Fibroblast of skin of left biceps (primary cell): Measurements from ENCODE around the gene LHFPL3.

Source experiments
- DNase-seq, 2 experiments: peaks; one replicate each; pipeline ENCODE4 v3.0.0-alpha.2; 2013; ENCODE audit warnings: low read depth in 2 of 2

Gene LHFPL3

DNA sequence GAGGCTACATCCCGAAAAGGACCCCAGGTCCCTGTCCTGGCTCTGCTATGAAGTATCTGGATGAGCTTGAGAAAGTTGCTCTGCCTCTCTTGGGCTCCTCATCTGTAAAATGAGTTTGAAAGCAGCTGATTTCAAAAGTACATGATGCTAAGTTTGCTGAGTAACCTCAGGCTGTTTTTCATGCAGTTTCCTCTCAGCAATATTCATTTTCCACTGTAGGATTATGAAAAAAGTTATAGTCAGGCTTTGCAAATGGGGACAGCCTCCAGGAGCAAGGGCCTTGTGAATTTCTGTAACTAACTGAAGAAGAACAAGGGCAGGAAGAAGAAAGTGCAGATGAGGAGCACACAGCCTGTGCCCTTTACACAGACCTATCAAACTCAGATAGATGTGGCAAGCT lies 518.3 kb downstream of the LHFPL3 start:
- no peak for DNase-seq

DNA sequence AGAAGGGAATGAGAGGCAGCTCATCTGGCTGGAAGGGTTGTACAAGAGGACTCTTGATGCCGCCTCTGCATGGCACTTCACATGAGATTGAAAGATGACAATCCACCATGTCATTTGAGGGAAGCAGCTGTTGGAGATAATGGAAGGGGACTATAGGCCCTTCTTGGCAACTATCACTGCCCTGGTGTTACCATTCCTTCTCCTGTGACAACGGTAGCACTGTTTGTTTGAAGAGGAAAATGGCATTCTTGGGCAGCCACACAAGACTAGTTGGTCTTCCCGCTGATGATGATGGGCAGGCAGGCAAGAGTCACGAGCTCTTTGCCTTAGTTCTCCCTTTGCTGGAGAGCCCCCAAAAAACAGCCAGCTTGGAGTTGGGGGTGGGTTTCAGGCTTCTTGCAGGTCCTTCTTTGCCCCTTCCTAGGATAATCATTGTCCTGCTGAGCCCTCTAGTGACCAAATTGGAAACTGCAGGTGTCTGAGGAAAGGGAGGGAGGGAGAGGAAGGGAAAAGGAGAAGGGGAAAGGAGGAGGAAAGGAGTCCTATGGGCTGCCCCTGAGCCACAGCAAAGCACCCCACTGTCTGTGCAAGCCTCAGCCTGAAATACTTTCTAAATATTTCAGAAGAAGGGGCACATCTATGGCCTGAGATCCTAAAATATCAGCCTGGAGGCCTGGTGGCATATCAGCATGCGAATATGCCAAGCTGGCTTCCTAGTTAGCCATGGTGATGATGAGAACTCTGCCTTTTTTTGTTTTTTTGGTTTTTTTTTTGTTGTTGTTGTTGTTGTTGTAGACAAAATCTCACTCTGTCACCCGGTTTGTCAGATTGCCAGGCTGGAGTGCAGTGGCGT lies 520.0 kb downstream of the LHFPL3 start:
- DNase-seq: peak; percentile 1 to 10

DNA sequence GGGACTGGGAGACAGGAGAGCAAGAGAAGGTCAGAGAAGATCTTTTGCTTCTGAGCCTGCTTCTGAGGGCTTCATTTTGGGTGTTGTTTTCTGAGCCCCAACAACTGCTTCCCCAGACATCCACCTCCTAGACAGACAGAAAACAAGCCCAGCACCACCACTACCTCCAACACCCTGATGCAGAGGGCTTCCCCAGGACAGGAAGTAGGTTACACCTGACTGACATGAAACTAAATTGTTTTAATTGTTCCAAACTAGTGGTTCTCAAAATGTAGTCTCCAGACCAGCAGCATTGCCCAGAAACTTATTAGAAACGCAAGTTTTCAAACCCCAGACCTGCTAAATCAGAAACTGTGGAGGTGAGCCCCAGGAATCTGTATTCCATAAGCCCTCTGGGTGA lies 522.0 kb downstream of the LHFPL3 start:
- no peak for DNase-seq

DNA sequence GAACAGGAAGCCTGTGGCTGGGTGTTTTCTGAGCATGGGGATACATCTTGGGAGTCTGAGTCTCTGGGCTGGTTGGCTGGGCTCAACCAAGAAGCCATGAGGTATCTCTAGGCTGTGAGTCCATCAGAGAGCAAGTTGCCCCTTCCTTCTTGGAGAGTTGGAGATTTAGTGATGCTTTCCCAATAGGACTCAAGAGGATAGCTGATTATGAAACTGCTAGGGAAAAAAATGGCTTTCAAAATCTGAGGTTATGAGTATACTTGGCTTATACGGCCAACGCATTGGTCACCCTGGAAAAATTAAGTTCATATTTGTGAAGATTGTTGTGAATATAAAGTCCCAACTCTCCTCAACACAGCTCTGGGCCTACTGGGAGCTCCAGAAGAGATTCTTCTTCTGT lies 522.9 kb downstream of the LHFPL3 start:
- DNase-seq: no peak

DNA sequence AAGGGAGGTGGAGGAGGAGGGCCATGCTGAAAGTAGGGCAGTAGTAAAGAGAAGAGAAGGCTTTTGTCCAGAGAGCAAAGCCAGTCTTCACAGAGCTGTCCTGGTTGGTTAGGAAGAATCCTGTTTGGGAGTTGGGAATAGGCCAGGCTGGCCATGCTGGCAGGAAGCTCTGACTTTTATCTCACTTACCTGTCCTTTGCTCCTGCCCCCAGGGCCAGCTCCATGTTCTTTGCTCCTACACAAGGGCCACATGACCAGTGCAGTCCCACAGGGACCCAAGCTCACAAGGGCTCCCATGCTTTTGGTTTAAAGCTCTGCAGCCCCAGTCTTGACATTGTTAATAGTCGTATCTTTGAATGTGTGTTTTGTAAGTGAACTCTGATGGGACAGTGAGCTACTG lies 524.0 kb downstream of the LHFPL3 start:
- no peak for DNase-seq

DNA sequence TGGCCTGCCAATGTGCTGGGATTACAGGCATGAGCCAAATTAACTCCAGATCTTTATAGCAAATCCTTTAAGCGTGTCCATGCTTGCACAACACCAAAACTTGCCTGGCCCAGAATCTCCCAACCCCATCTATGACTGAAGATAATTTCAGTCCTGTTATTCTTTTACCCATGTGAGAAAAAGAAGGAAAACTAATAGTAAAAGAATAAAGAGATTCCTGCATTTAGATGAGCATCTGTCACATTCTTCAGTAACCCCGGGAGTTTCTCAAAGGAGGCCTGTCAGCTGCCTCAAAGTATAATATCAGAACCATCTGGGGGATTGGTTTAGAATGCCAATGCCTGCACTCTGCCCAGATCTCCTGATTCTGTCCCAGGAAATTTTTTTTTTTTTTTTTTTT lies 527.5 kb downstream of the LHFPL3 start:
- DNase-seq: no peak

DNA sequence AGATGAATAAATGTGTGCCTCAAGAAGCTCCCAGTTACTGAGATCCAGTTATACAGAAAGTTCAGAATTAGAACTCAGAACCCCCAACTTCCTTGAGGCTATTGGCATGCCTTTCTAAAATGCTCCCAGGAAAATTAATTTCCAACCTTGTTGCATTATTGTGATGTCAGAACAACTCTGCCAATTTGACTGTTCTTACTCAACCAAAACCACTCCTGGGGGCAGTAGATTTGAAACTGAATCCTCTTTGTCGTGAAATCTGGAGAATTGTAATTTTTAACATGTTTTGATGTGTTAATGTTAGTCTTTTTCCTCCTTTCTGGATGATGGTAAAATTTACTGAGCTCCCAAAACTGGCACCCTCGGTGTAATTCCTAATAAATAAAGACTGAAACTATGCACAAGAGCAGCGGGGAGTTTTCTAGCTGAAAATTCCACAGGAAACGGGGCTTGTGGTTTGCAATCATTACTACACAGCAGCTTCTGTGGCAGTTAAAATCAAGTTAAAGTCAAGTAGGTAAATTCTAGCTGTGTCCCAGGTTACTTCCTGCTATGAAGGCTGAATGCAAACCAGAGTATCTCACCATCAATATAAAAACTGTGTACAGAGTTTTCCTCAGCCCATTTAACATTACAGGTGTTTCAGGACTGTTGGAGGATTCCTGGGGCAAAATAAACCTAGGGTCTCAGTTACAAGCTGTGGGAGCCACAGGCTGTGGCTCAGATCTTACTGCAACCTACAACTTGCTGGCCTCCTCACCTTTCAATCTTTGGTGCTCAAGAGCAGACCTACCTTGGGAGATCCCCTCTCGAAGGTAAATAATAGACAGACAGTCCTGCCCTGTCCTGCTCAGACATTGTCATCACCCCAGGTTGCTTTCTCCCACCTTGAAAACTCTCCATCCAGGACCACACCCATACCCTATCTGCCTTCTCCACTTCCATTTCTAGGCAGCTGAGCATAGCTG lies 529.3 kb downstream of the LHFPL3 start:
- DNase-seq: no peak

DNA sequence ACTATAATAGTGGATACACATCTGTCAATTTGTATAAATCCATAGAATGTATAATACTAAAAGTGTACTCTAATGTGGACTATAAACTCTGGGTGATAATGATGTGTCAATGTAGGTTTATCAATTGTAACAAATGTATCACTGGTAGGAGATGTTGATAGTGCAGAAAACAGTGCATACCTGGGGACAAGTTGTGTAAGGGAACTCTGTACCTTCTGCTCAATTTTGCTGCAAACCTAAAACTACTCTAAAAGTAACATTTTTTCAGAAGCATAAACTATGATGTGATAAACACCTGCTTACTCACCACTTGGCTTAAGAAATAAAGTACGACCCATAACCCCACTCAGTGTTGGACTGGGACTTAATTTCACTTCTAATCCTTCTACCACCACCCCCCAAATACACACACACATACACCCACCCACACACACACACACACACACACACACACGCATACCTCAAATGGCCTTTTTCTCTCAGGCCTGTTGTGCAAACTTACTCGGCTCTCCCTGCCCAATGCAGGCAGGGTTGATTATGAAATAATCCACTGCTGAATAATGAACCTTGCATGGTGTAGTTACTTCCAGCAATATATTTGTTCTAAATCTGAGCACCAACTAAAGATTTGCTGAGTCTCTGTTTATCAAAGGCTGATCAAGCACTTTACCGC lies 531.5 kb downstream of the LHFPL3 start:
- no peak for DNase-seq

DNA sequence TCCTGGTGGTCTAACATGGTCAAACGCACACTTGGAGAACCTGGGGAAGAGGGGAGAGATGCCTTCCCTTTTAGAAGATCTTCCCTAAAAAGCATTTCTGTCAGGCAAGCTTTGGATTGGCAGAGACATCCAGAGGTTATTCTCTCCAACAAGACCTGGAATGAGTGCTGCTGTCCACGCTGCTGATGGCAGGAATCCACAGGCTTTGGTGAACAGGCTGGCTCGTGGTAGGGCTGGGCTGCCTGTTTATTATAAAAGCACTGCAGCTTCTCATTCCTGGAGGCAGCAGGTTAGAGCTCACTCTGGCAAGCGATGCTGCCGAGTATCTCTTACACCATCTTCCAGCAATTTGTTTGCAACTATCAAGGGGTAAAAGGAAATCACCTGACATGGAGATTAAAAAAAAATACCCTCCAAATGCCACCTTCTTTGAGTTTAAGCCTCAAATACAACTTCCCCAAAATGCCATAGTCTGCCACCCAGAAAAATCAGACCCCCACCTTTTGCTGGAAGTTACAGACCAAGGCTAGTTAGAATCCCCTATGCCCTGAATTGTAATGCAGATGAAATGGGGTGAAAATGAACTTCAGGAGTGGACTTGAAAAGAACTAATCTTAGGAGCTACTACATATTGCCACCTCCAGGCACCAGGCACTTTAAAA lies 533.5 kb downstream of the LHFPL3 start:
- DNase-seq: no peak

DNA sequence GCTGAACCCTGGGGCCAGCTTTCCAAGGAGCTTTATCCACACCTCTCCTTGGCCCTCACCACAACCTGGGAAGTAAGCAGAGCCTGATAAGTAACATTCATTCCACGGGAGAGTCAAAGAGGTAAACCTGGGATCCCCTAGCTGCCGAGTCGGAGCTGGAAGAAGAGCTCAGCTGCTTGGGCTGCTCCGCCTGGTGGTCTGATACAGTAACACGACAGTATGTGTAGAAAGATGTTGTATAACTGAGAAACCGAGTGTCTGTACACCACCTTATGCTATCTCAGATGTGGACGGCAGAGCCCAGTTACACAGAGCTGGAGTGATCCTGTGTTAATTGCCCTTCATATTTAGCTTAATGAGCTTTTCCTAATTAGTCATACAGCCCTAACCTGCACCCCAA lies 534.3 kb downstream of the LHFPL3 start:
- no peak for DNase-seq

DNA sequence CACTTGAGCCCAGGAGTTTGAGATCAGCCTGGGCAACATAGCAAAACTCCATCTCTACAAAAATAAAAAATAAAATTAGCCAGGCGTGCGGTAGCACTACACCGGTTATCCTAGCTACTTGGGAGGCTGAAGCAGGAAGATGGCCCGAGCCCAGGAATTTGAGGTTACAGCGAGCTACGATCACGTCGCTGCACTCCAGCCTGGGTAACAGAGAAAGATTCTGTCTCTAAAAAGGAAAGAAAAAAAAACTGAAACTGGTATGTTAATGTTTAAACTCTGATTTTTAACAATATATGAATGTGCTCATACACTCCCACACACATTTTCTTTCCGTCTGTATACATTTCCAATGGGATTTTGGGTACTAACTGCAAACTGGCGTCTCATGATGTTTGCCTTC lies 545.0 kb downstream of the LHFPL3 start:
- DNase-seq: no peak

DNA sequence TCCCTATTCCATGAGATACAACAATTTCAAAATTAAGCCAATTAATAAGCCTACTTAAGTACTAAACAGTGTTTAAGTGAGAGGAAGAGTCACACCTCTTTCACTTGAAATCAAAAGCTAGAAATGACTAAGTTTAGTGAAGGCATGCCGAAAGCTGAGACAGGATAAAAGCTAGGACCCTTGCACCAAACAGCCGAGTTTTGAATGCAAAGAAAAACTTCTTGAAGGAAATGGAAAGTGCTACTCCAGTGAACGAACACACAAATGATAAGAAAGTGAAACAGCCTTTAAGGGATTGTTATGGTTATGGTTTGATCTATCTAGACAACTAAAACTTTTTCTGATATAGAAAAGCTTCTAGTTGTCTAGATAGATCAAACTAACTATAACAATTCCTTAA lies 550.2 kb downstream of the LHFPL3 start:
- DNase-seq: no peak

DNA sequence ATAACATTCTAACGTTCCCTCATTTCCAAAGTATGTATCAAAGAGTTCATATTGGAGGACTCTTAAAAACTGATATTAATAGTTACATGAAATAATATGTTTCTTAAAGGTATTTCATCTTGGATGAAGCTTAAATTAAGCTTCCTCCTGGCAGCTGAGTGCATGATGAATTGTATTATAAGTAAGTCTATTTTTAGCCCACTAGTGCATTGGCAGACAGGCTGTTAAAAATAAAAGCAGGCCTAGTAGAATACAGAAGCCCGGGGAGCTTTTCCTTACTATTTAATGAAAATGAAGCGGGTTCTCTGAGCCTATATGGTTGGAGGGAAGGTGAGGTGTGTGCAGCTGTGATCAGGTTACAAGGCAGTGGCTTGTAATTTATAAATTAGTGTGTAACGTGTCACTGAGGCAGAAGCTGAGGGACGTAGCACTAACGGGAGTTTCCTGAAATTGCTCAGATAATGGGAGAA lies 554.9 kb downstream of the LHFPL3 start:
- DNase-seq: no peak

DNA sequence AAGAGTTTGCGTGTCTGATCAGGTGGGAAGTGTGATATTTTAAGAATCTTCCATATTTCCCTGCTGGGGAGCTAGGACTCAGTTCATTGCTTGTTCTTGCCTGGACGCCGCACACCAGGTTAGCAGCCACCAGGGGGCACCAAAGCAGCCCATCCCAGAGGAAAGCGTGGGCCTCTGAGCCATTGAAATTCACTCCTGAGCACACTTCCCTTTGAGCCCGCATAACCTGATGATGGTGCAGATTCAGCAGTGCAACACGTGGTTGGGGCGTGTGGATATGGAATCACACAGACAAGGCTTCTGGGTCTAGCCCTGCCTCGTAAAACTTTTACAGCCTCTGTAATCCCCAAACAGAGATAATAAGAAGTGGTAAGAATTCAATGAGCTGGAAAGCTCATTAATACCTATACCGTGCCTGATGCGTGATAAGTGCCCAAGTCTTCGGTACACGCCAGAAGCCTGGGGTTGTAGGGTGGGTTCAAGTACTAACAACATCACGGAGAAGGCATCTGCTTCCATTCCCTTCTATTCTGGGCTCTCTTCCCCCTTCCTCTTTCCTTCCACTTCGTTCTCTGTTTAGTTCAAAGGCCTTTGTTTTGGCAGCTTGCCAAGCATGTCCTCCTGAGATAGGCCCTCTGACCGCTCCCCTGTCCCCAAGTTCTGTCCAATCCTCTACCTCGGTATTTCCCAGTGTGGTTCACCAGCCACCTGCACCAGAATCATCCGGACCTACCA lies 555.5 kb downstream of the LHFPL3 start:
- peak; percentile 36 to 43 for DNase-seq

DNA sequence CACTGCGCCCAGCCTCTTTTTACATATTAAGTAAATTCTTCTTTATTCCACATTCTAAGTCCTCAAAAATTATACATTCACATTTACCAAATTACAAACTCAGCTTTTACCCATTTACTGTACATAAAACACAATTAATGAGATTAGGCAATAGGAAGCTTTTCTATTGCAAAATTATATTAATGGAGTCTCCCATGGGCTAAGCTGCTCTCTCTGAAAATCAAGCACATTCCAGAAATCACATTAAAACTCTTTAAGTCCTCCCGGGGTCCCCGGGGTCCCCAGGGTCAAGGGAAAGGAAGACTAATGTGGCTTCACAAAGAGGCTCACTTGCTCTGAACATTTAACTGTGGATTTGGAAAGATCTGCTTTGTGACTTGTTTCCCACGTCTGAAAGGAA lies 558.2 kb downstream of the LHFPL3 start:
- DNase-seq: no peak

DNA sequence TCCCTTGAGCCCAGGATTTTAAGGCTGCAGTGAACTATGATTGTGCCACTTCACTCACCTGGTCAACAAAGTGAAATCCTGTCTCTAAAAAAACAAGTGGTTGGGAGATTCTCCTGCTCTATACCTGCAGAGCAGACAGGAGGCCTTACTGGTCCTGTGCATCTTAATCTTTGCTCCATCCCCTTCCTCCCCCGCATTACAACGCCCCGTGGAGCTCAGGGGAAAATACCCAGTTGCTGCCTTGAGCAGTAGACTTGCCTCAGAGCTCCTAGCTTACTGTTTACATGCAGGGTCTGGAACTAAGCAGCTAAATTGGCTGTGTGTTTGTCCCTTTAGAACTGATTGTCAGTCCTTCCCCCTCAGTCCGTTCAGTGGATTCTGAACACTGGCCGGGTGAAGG lies 561.8 kb downstream of the LHFPL3 start:
- no peak for DNase-seq

DNA sequence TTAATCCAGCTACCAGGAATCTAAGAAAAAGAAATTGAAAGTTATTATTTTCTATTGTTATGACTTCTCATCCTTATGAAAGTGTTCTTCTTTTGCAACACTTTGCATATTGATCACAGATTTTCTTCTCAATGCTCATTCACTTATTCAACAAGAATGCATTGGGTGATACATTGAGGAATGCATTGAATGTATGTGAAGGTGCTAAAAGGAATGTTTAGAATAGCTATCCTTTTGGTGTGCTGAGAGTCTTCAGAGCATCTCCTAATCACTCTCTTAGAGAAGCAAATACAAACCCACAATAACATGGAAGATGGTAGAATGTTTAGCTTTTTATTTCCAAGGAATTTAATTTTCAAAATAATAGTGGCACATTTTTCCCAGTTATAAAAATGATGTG lies 563.5 kb downstream of the LHFPL3 start:
- DNase-seq: no peak

DNA sequence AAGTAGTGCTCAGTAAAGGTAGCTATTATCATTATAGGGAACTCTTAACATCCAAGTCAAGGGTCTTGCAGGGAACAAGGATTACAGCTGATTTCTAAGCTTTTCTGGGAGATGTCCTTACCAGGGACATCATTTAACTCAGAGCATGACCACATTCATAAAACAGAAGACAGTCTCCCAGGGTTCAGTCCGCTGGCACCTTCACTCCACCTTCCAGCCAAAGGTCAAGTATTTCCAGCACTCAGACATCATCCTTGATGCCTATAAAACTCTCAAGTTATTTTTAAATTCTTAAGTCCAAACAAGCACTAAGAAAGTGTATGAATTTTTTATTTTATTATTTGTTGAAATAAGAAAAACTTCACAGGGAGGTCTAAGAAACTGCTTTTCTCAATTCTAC lies 565.9 kb downstream of the LHFPL3 start:
- no peak for DNase-seq

DNA sequence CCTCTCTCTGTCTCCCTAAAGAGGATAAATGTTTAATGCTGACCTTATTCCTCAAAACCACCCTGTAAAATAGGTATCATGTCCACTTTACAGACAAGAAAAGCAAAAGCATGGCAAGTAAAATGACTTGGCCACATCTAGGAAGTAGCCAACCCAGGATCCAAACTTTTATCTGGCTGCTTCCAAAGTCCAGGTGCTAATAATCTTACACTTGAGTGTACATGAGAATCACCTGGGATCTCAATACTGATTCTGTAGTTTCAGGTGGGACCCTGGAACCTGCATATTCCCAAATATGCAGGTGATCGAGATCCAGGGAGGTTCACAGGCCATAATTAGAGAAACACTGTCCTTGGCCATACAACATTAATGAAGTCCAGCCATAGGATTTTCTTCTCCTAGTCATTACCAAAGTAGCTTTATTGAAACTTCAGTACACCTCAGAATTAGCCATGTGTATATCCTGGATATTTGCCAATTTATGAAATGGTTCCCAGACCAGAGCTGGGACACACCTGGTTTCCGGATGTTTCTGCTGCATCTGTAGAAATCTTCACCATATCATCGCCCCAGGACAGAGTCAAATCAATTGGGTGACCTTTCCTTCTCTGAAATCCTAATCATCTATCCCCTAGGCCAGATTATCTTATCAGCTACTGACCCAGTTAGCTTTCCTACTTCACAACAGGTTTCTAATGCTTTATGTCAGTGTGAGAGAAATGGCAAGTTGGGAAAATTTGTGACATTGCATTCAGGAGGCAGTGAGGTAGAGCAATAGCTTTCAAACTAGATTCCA lies 566.5 kb downstream of the LHFPL3 start:
- no peak for DNase-seq
